HUES64 (cell line): ENCODE measurements around the gene OSGIN1.
"Not testable (repeated sequence)": the region's sequence is repeated elsewhere in the genome, so short reads cannot be mapped to it uniquely, and the experiment has no call there.

Experiments used
- H3K27ac ChIP-seq: 2 replicates; pipeline ENCODE4 v1.7.0; 2013; ENCODE audit warnings: low read depth, low read length, inconsistent platforms
- H3K27me3 ChIP-seq: 2 replicates; pipeline ENCODE4 v1.6.1; 2013; ENCODE audit warnings: mild to moderate bottlenecking, low read length; ENCODE audit not compliant: insufficient read depth
- H3K36me3 ChIP-seq: 2 replicates; pipeline ENCODE4 v1.6.1; 2013; ENCODE audit warnings: mild to moderate bottlenecking, low read length; ENCODE audit not compliant: insufficient read depth
- H3K4me1 ChIP-seq: 2 replicates; pipeline ENCODE4 v1.6.1; 2013; ENCODE audit warnings: mild to moderate bottlenecking, low read length, moderate library complexity; ENCODE audit not compliant: insufficient read depth
- H3K4me3 ChIP-seq: 2 replicates; pipeline ENCODE4 v1.5.1; 2013; ENCODE audit warnings: mild to moderate bottlenecking, low read length, moderate library complexity
- H3K9ac ChIP-seq: 2 replicates; pipeline ENCODE4 v1.6.1; 2013; ENCODE audit warnings: mild to moderate bottlenecking, low read depth, low read length
- H3K9me3 ChIP-seq: 2 replicates; pipeline ENCODE4 v1.6.1; 2013; ENCODE audit warnings: low read depth, low read length; ENCODE audit not compliant: insufficient read depth
- WGBS: fragments of 150-250, 120-280 bp; methylation state at CpG from one replicate; pipeline ENCODE4 v1.1.7; 2013; ENCODE audit warnings: missing lambda C conversion rate; 5-methylcytosine and 5-hydroxymethylcytosine counted together

The OSGIN1 gene

GRCh38 chr16:83936581-83937165 lies 16.4 kb upstream of the OSGIN1 start:
- no peaks in the 10 kb centered on the region for H3K27me3 ChIP-seq
- no peak overlapping the region for H3K9ac ChIP-seq
- no peak overlapping the region for H3K4me3 ChIP-seq
- WGBS, result 92% methylated on average over 19 of the region's 19 CpGs
- no peak overlapping the region for H3K27ac ChIP-seq
- H3K4me1 ChIP-seq, result no peaks in the 10 kb centered on the region
- no peaks in the 10 kb centered on the region for H3K36me3 ChIP-seq
- H3K9me3 ChIP-seq, result no peaks in the 10 kb centered on the region

- H3K36me3 ChIP-seq, result no peaks in the 10 kb centered on the region
- whole genome bisulfite sequencing, result 89% methylated on average over 2 of the region's 2 CpGs
- H3K27ac ChIP-seq, result no peak overlapping the region
- no peak overlapping the region for H3K9ac ChIP-seq
- no peaks in the 10 kb centered on the region for H3K4me1 ChIP-seq
- no peaks in the 10 kb centered on the region for H3K27me3 ChIP-seq
- H3K4me3 ChIP-seq, result no peak overlapping the region
- no peaks in the 10 kb centered on the region for H3K9me3 ChIP-seq
Observed at GRCh38 chr16:83937267-83937666, 15.8 kb upstream of the OSGIN1 start.

- no peaks in the 10 kb centered on the region for H3K27me3 ChIP-seq
- H3K36me3 ChIP-seq, result no peaks in the 10 kb centered on the region
- H3K4me3 ChIP-seq, result no peak overlapping the region
- no peaks in the 10 kb centered on the region for H3K9me3 ChIP-seq
- H3K4me1 ChIP-seq, result no peaks in the 10 kb centered on the region
- no peak overlapping the region for H3K27ac ChIP-seq
- WGBS, result 93% methylated on average over 17 of the region's 18 CpGs
- H3K9ac ChIP-seq, result no peak overlapping the region
Observed at GRCh38 chr16:83937922-83938885, 14.8 kb upstream of the OSGIN1 start.

- Histone ChIP-seq H3K27me3 (no peaks in the 10 kb centered on the region), H3K36me3 (no peaks in the 10 kb centered on the region), H3K9me3 (no peaks in the 10 kb centered on the region), H3K27ac (no peak overlapping the region), H3K9ac (no peak overlapping the region), H3K4me1 (no peaks in the 10 kb centered on the region), H3K4me3 (no peak overlapping the region)
- WGBS, result 88% methylated on average over 12 of the region's 12 CpGs
Observed at GRCh38 chr16:83939266-83939855, 13.7 kb upstream of the OSGIN1 start.

GRCh38 chr16:83940119-83940518 lies 12.9 kb upstream of the OSGIN1 start:
- no peak overlapping the region for H3K9ac ChIP-seq
- H3K36me3 ChIP-seq, result no peaks in the 10 kb centered on the region
- H3K27ac ChIP-seq, result no peak overlapping the region
- H3K9me3 ChIP-seq, result no peaks in the 10 kb centered on the region
- H3K4me3 ChIP-seq, result no peak overlapping the region
- no peaks in the 10 kb centered on the region for H3K27me3 ChIP-seq
- H3K4me1 ChIP-seq, result no peaks in the 10 kb centered on the region
- WGBS, result 79% methylated on average over 11 of the region's 12 CpGs

- H3K36me3 ChIP-seq, result no peaks in the 10 kb centered on the region
- H3K9me3 ChIP-seq, result no peaks in the 10 kb centered on the region
- H3K27me3 ChIP-seq, result no peaks in the 10 kb centered on the region
- no peak overlapping the region for H3K4me3 ChIP-seq
- 80% methylated on average over 28 of the region's 28 CpGs for WGBS
- H3K9ac ChIP-seq, result no peak overlapping the region
- no peaks in the 10 kb centered on the region for H3K4me1 ChIP-seq
- H3K27ac ChIP-seq, result no peak overlapping the region
Observed at GRCh38 chr16:83940630-83941378, 12.2 kb upstream of the OSGIN1 start.

- not testable (repeated sequence) for H3K27ac ChIP-seq, H3K27me3 ChIP-seq, H3K4me3 ChIP-seq, H3K9me3 ChIP-seq, H3K4me1 ChIP-seq, H3K9ac ChIP-seq, H3K36me3 ChIP-seq
- WGBS, result 95% methylated on average over 9 of the region's 9 CpGs
Observed at GRCh38 chr16:83941546-83941945, 11.5 kb upstream of the OSGIN1 start.

GRCh38 chr16:83942074-83942473 lies 11.0 kb upstream of the OSGIN1 start:
- Histone ChIP-seq H3K27ac (no peak overlapping the region), H3K9ac (no peak overlapping the region), H3K4me3 (no peak overlapping the region), H3K27me3 (no peaks in the 10 kb centered on the region), H3K4me1 (no peaks in the 10 kb centered on the region), H3K36me3 (no peaks in the 10 kb centered on the region), H3K9me3 (no peaks in the 10 kb centered on the region)
- WGBS, result 87% methylated on average over 14 of the region's 14 CpGs

- H3K9me3 ChIP-seq, result no peaks in the 10 kb centered on the region
- H3K4me3 ChIP-seq, result no peak overlapping the region
- H3K9ac ChIP-seq, result no peak overlapping the region
- no peaks in the 10 kb centered on the region for H3K27me3 ChIP-seq
- no peaks in the 10 kb centered on the region for H3K4me1 ChIP-seq
- 88% methylated on average over 11 of the region's 11 CpGs for WGBS
- H3K36me3 ChIP-seq, result no peaks in the 10 kb centered on the region
- no peak overlapping the region for H3K27ac ChIP-seq
Observed at GRCh38 chr16:83942815-83943515, 10.1 kb upstream of the OSGIN1 start.

- Histone ChIP-seq H3K4me3 (no peak overlapping the region), H3K27me3 (no peaks in the 10 kb centered on the region), H3K4me1 (no peaks in the 10 kb centered on the region), H3K9ac (no peak overlapping the region), H3K9me3 (no peaks in the 10 kb centered on the region), H3K36me3 (no peaks in the 10 kb centered on the region), H3K27ac (no peak overlapping the region)
- 90% methylated on average over 10 of the region's 10 CpGs for WGBS
Observed at GRCh38 chr16:83943516-83944050, 9.5 kb upstream of the OSGIN1 start.
